Temporal lobe (tissue), 2 donors: ENCODE measurements around the gene VWA7. TPM values are rescaled to one million over a fixed set of nuclear protein-coding genes. Genes with fewer than 3 reads are reported as not detected.

Source experiments
- small RNA-seq: library from RNA; depleted of rRNA; stranded (forward); fragments of <200 nt; gene quantifications from one replicate; pipeline ENCODE3, GENCODE V24; 2014; ENCODE audit warnings: low replicate concordance
- total RNA-seq: library from RNA; depleted of rRNA; stranded (reverse); fragments of >200 nt; gene quantifications from one replicate; pipeline ENCODE4 v1.2.3, GENCODE V29; 2014

The VWA7 gene
- total RNA-seq, 1 donor from 2014 or later: 0.98 TPM

Small RNAs within 50 kb of the gene (small RNA-seq; reads per million reads assigned to genes)
- not detected for gene MSH5-SAPCD1
- not detected for gene RF00019
- gene RNU6-850P: not detected
- not detected for gene SAPCD1

Other genes with a start within 250 kb of the VWA7 start
- gene MCCD1, start 248.4 kb downstream of the VWA7 start, total RNA-seq: not detected
- gene DDX39B, start 235.3 kb downstream of the VWA7 start, total RNA-seq: 230 TPM
- gene ATP6V1G2, start 230.7 kb downstream of the VWA7 start, total RNA-seq: 57.5 TPM
- 10.6 TPM for gene NFKBIL1, start 229.7 kb downstream of the VWA7 start, total RNA-seq
- gene LTA, start 205.0 kb downstream of the VWA7 start, total RNA-seq: not detected
- gene TNF, start 201.8 kb downstream of the VWA7 start, total RNA-seq: not detected
- gene LTB, start 194.9 kb downstream of the VWA7 start, total RNA-seq: not detected
- gene LST1, start 191.1 kb downstream of the VWA7 start, total RNA-seq: 0.74 TPM
- gene NCR3, start 184.3 kb downstream of the VWA7 start, total RNA-seq: not detected
- gene AIF1, start 162.1 kb downstream of the VWA7 start, total RNA-seq: 5.7 TPM
- gene PRRC2A, start 156.6 kb downstream of the VWA7 start, total RNA-seq: 55.1 TPM
- gene BAG6, start 124.7 kb downstream of the VWA7 start, total RNA-seq: 136 TPM
- gene APOM, start 121.4 kb downstream of the VWA7 start, total RNA-seq: 0.98 TPM
- 11.6 TPM for gene C6orf47, start 116.5 kb downstream of the VWA7 start, total RNA-seq
- gene GPANK1, start 112.3 kb downstream of the VWA7 start, total RNA-seq: 8.9 TPM
- gene CSNK2B, start 111.2 kb downstream of the VWA7 start, total RNA-seq: 55.8 TPM
- gene LY6G5B, start 107.4 kb downstream of the VWA7 start, total RNA-seq: 3.4 TPM
- gene LY6G5C, start 96.3 kb downstream of the VWA7 start, total RNA-seq: 1.2 TPM
- 40.3 TPM for gene ABHD16A, start 74.0 kb downstream of the VWA7 start, total RNA-seq
- not detected for gene LY6G6F, start 70.5 kb downstream of the VWA7 start, total RNA-seq
- 0.74 TPM for gene LY6G6D, start 62.0 kb downstream of the VWA7 start, total RNA-seq
- 0.25 TPM for gene LY6G6C, start 55.6 kb downstream of the VWA7 start, total RNA-seq
- not detected for gene MPIG6B, start 54.0 kb downstream of the VWA7 start, total RNA-seq
- gene DDAH2, start 48.0 kb downstream of the VWA7 start, total RNA-seq: 108 TPM
- gene CLIC1, start 40.8 kb downstream of the VWA7 start, total RNA-seq: 16.5 TPM
- gene MSH5, start 37.3 kb downstream of the VWA7 start, total RNA-seq: 2.5 TPM
- 0.74 TPM for gene SAPCD1, start 14.7 kb downstream of the VWA7 start, total RNA-seq
- gene VARS1, start 18.4 kb upstream of the VWA7 start, total RNA-seq: 41.1 TPM
- 10.3 TPM for gene LSM2, start 29.6 kb upstream of the VWA7 start, total RNA-seq
- 3.7 TPM for gene HSPA1L, start 38.0 kb upstream of the VWA7 start, total RNA-seq
- gene HSPA1A, start 38.2 kb upstream of the VWA7 start, total RNA-seq: 351 TPM
- gene HSPA1B, start 50.4 kb upstream of the VWA7 start, total RNA-seq: 543 TPM
- 14.0 TPM for gene NEU1, start 85.5 kb upstream of the VWA7 start, total RNA-seq
- not detected for gene SLC44A4, start 101.7 kb upstream of the VWA7 start, total RNA-seq
- 65.6 TPM for gene EHMT2, start 120.4 kb upstream of the VWA7 start, total RNA-seq
- gene ZBTB12, start 124.8 kb upstream of the VWA7 start, total RNA-seq: 21.9 TPM
- 1.7 TPM for gene C2, start 150.4 kb upstream of the VWA7 start, total RNA-seq
- 0.49 TPM for gene CFB, start 168.8 kb upstream of the VWA7 start, total RNA-seq
- gene NELFE, start 181.6 kb upstream of the VWA7 start, total RNA-seq: 34.7 TPM
- 18.7 TPM for gene SKIC2, start 181.8 kb upstream of the VWA7 start, total RNA-seq
- gene DXO, start 194.8 kb upstream of the VWA7 start, total RNA-seq: 7.1 TPM
- 14.5 TPM for gene C4A, start 204.7 kb upstream of the VWA7 start, total RNA-seq
- 14.5 TPM for gene C4B, start 237.5 kb upstream of the VWA7 start, total RNA-seq